ENCODE data around the gene SLC9A9. TPM values are rescaled to one million over a fixed set of nuclear protein-coding genes. Genes with fewer than 3 reads are reported as not detected.

Gene SLC9A9
- total RNA-seq, 4 donors from 2014 or later: 15.1 to 41.1 (median 20.7) TPM

DNA sequence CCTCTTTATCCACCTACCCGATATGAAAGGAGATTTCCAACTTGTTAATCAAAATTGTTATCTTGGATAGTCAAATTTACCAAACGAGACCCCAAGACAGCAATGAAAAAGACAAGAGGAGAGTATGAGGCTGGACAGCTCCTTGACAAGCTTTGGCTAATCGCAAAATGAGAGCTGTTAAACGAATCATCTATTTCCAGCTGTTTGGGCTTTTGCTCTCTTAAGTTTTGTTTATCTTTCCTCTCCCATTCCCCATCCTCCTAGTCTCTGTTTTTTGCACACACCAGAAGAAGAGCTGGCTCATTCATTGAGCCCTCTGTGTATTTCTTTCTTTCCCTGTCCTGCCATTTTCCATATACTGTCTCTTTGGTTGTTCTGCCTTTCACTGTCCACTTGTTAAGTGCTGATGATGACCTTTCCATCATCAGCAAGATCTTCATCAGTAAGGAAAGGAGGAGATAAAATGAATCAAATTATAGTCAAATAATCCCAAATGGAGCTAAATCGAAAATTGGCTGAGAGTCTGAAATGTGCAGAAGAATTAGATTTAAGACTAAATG lies 161.6 kb downstream of the SLC9A9 start:
- TF ChIP-seq, protein P1, sequence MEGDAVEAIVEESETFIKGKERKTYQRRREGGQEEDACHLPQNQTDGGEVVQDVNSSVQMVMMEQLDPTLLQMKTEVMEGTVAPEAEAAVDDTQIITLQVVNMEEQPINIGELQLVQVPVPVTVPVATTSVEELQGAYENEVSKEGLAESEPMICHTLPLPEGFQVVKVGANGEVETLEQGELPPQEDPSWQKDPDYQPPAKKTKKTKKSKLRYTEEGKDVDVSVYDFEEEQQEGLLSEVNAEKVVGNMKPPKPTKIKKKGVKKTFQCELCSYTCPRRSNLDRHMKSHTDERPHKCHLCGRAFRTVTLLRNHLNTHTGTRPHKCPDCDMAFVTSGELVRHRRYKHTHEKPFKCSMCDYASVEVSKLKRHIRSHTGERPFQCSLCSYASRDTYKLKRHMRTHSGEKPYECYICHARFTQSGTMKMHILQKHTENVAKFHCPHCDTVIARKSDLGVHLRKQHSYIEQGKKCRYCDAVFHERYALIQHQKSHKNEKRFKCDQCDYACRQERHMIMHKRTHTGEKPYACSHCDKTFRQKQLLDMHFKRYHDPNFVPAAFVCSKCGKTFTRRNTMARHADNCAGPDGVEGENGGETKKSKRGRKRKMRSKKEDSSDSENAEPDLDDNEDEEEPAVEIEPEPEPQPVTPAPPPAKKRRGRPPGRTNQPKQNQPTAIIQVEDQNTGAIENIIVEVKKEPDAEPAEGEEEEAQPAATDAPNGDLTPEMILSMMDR (IDR thresholded peaks at IDR 0.05; ENCODE audit: low read depth): no peak

DNA sequence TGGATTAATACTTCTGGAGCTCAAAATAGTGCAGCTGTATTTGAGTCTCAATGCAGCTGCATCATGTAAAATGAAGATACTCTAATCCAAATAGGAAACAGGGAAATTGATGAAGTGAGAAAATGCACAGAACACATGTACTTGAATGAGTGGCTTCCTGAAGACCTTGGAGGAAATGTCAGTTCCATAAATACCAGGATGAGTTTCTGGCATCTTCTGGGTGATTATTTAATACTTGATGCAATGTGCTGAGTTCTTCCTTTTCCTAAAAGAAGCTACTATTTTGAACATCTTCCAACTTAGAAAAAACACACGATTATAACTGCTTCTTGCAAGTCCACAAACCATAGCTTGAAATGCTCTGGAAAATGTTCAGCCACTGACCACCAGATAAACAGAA lies 162.8 kb downstream of the SLC9A9 start:
- TF ChIP-seq, protein P1 (IDR thresholded peaks at IDR 0.05; ENCODE audit: low read depth): no peak

DNA sequence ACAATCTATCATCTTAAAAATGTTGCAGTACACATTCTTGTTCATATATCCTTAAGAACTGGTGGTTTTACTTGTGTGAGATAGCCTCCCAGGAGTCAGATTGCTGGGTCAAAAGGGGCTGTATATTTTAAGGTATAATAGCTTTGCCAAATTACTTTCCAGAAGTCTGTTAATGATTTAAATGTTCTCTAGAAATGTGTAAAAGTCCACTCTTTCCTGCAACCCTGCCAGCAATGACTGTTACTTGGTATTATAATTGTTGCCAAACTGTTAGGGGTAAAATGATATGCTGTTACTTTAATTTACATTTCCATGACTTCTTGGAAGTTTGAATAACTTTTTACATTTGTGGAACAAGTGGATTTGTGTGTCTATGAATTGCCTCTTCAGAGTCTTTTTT lies 170.8 kb downstream of the SLC9A9 start:
- TF ChIP-seq, protein P1 (IDR thresholded peaks at IDR 0.05; ENCODE audit: low read depth): no peak

DNA sequence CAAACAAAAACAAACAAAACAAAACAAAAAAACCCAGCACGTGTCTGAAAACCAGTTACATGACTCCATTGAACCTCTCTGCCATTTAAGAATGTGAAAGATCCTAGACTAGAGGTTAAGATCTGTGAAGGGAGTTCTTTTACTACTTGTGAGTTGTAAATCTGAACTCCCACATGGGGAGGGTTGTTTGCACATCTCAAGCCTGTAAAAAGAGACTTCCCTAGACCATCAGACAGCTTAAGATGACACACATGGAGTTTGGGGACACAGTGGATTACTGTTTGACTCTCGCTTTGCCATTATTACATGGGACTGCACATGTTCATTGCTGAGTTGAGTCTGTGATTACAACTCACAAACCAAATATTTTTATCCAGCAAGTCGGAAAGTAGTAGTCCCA lies 171.5 kb downstream of the SLC9A9 start:
- TF ChIP-seq, protein P1 (IDR thresholded peaks at IDR 0.05; ENCODE audit: low read depth): no peak

DNA sequence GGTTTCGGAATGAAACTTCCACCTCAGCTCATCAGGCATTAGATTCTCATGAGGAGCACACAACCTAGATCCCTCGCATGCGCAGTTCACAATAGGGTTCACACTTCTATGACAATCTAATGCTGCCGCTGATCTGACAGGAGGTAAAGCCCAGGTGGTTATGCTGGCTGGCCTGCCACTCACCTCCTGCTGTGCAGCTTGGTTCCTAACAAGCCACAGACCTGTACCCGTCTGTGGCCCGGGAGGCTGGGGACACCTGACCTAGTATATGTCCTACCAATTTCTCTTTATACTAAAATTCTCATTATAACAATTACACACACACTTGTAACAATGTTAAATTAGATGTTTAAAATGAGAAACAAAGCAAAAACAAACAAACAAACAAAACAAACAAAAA lies 172.2 kb downstream of the SLC9A9 start:
- TF ChIP-seq, protein P1 (IDR thresholded peaks at IDR 0.05; ENCODE audit: low read depth): no peak

DNA sequence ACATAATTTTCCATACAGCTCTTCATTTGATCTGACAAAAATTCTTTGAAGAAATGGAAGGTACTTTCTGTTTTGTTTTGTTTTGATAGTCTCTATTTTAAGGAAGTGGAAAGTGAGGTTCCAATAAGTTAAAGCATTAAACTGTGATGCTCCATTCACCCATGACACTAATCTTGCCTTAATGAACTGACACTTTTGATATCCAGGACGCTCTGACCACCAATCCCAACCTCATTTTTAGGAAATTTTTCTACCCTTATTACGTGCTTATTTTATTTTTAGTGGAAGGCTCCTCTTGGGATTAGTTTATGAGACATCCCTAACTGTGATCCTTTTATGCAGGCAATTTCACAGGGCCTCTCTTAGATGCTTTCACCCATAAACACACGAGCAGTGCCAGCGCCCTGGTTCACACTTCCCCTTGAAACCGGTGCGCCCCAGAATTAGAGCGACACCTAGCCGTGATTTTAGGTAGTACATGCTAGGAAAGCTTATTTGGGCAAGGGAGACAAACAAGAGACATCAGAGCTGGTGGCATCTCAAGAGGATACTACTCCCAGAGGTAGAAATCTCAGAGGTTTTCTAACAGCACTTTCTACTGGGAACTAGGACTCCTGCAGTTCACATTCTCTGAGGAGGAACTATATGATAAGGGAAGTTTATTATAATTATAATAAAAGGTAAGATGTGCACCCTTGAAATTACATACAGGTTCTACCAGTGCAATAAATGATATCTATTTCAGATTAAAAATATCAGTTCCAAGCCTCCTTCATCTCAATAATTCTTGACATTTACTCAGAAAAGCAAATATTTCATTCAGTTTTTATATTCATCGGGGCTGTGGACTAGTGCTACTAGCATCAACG lies 173.9 kb downstream of the SLC9A9 start:
- TF ChIP-seq, protein P1 (IDR thresholded peaks at IDR 0.05; ENCODE audit: low read depth): no peak

DNA sequence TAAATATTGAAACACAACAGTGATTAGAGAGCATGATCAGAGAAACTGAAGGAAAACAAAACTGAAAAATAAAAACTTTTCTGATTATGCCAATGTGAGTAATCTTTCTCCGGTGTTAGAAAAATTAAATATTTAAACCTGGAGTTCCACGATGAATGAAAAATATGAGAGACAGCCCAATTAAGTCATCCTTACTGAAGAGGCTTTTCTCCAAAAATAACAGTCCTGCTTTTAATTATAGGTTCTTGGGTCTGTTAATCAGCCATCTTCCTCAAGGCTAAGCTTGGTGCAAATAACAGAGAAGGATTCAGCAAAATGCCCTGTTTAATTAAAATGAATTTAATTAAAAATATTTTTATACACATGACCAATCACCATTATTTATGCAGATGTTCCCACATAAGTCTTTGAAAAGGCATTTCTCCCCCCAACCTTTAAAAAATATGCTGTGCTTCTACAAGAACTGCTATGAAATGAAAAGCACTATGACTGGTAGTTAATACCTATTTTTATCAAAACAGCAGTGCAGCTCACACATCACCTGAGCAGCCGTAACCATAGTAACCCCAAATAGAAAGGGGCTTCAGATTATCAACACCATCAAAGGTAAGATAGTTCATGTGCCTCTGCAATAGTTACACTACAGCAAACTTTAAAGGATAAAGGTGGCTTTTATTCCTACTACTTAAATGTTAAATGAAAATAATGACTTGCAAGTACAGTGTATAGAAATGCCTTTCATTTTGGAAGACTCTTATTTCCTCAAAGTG lies 175.7 kb downstream of the SLC9A9 start:
- TF ChIP-seq, protein P1 (IDR thresholded peaks at IDR 0.05; ENCODE audit: low read depth): no peak
